NAMALWA (cell line): ENCODE data around the gene PTPRH.
A peak's percentile ranks its signal among the peaks of the same experiment; 100 is the strongest.

Experiments
- DNase-seq: peaks from one replicate; pipeline ENCODE4 v3.0.0-alpha.2; 2015; ENCODE audit warnings: low spot score

The PTPRH gene

GRCh38 chr19:55208880-55209692 lies at the start of gene PTPRH:
TSS of gene PTPRH (minus strand) at chr19:55209501. CDS start at chr19:55209433, 68 bp downstream.
- no peak for DNase-seq

GRCh38 chr19:55258476-55258827 lies 49.2 kb upstream of the PTPRH start:
- DNase-seq: no peak

DNA sequence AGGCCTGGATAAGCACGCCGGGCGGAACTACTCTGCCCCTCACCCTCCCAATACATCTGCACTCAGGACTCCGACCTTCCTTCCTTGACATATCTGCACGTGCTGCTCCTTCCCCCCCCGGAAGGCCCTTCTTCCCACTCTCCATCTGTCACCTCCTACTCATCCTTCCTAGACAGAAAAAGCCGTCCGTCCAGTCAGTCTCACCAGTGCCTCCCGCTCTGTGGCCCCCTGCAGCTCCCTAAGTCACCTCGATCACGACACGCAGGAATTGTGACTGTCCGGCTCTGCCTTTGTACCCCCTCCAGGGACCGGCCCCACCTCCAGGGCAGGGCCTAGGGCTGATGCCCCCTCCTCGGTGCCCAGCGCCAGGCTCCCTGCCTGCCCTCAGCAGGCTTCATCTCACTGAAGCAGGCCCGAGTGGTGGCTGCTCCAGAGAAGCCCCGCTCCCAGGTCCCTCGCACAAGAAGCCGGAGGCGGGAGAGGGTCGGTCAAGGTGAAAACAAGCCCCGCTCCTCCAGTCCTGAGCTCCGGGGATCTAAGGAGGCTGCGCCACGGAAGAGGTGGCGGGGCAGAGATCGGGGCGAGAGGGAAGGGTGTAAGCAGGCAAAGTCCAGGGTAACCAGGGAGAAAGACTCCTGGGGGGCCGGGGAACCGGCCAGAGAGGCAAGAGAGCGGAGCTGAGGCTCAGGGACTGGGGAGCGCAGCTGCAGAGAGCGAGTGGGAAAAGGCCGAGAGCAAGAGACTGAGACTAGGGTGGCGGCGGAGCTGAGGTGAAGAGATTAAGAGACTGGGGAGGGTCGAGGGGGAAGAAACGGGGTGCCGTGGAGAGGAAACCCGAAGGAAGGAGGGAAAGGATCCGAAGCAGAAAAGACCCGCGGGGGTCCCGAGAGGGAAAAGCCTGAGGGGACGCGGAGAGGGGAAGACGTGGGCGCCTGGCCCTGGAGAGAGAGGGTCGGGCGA lies 48.4 kb upstream of the PTPRH start:
- peak; percentile 56 for DNase-seq

DNA sequence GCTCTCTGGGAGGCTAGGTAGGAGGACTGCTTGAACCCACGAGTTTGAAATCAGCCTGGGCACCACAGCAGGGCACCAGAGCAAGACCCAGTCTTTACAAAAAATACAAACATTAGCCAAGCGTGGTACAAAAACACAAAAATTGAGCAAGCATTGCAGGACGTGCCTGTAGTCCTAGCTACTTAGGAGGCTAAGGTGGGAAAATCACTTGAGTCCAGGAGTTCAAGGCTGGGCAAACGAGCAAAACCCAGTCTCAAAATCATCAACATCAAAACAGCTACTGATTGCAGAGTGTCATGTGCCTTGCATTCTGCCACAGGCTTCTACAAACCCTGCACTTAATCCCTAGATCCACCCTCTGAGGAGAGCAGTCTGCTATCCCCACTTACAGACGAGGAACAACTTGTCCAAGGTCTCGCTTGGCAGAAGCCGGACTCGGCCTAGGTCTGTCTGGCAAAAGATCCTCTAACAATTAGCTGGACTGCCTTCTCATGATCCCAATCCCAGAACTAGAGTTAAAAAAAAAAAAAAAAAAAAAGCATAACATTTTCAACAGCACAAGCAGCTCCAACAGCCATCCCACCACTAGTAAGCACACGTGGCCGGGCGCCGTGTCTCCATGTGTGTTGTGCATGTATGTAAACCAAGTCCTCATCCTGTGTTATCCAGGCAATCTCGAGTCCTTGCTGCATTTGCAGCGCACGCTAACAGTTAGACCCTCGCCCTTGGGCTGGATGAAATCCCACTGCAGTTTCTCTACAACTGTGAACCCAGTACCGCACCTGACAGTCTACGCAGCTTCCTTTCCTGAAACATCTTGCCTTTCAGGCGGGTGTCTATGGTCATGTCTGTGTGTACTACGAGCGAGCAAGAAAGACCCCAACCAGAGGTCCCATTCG lies 47.5 kb upstream of the PTPRH start:
- DNase-seq: peak; percentile 67

- DNase-seq: peak; percentile 41
Observed at GRCh38 chr19:55255618-55256423, 46.5 kb upstream of the PTPRH start.

DNA sequence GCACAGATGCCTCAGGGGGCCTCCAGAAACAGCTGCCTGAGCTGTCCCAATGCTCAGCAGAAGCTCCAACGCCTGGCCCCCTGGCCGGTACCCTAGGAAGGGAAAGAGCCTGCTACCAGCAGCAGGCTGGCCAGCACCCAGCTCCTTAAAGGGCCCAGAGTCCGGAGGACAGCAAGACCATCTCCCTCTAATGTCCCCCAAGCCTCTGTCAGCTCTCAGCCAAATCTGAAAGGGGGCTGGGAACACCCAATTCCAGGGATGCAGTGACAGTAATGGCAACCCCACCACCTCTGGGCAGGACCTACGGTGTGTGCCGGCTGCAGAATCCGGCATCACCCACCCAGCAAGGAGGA lies 45.3 kb upstream of the PTPRH start:
- peak; percentile 38 for DNase-seq

DNA sequence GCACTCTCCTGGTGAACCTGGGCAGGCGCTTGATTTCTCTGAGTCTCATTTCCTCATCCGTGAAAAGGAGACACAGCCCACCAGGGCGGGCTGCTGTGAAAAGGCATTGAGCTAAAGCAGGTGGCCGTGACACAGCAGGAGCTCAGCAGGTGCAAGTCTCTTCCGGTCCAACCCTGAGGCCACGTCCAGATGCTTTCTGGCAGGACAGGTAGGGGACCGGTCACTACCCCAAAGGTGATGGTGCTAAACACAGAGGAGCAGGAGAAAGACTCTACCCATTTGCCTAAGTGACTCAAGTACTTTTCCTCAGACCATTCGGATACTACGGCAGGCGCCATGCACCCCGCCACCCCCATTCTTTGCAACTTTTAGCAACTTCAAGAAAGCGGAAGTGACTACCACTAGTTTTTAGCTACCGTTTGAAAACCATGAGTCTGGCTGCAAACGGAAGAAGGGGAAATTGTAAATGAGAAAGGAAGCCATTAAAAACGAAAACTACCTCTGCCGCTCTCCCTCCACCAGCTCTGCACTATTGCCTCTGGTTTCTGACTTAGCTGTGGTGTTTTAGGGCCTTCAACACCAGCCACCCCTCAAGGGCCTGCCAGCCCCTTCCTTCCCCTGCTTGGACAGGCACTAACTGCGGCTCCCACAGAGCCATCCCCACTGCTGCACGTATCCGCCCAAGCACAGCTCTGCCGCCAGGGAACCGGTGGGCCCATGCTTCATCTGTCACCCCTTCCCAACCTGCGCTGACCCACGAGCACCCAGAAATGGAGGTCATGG lies 44.7 kb upstream of the PTPRH start:
- DNase-seq: peak; percentile 96

- no peak for DNase-seq
Observed at GRCh38 chr19:55252760-55253663, 43.7 kb upstream of the PTPRH start.

- no peak for DNase-seq
Observed at GRCh38 chr19:55251341-55252081, 42.2 kb upstream of the PTPRH start.

GRCh38 chr19:55250262-55251036 lies 41.1 kb upstream of the PTPRH start:
- no peak for DNase-seq

GRCh38 chr19:55249841-55250240 lies 40.5 kb upstream of the PTPRH start:
- no peak for DNase-seq

DNA sequence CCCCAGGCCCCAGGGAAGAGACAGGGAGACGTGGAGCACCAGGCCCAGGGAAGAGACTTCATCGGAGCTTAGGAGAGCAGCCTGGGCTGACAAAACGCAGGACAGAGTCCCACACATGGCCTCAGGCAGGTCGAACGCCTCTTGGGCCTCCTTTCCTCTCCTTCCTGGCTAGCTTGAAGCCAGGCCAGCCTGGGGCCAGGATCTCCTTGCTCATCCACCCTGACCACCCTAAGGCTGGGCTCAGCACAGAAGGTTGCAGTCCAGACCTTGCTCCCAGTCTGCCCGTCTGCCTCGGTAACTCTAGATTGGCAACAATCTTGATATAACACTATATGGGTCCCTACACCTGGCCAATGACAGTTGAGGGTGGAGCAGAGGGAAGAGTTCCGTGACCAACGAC lies 39.4 kb upstream of the PTPRH start:
- no peak for DNase-seq

DNA sequence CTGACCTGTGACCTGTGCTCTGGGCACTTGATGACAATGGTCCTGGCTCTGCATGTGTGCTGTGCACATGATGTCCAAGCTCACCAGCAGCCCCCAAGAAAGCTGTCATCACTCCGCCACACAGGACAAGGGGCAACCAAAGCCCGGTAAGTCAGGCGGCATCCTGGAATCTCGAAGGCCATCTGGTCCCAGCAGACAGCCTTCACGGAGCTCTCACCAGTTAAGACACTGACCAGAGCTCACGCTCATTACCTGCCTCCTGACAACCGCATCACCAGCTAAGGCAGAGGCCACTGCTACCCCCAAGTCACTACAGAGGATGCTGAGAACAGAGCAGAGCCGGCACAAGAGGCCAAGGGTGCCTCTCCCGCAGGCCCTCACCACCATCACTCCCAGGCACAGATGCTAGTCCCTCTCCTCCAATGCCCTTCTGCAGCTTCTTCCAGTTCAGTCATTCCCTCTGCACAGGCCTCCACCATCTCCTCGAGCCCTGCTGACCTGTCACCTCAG lies 38.9 kb upstream of the PTPRH start:
- DNase-seq: no peak

- DNase-seq: no peak
Observed at GRCh38 chr19:55247621-55248099, 38.4 kb upstream of the PTPRH start.

DNA sequence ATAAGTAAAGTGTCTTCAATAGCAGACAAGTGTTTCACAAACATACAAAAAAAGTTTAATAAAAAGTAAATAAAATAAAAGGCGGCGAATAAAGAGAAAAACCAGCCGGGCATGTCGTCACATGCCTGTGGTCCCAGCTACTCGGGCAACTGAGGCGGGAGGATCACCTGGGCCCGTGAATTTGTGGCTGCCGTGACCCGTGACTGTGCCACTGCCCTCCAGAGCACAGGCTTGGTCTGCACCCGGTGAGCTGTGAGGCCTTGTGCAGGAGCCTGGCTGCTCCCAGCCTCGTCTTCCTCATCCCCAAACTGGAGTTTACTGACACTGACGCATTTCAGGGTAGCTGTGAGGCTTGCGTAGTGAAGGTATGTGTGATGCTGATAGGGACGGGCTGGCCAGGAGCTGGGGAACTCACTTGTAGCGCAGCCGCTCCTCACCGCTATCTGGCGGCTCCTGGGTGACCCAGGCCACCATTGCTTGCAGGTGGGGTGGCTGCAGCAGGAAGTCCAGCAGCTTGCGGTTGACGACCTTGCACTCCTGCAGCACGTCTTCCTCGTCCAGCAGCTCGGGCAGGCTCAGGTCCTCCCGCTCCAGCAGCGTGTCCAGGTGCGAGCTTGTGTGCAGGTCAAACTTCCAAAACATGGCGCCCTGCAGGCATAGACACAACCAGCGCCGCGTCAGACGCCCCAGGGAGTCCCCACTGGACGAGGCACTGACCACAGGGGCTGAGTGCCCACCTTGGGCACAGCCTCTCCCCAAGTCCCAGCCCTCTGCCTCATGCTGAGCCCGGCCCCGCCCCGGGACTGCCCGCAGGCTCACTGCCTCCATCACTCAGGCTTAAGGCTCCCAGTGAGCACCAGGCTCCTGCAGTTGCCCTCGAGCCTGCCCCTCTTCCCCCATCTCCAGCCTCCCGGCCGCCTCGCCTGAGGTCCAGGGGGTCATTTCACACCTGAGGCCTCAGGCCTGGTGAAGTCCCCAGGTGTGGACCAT lies 37.5 kb upstream of the PTPRH start:
- no peak for DNase-seq

DNA sequence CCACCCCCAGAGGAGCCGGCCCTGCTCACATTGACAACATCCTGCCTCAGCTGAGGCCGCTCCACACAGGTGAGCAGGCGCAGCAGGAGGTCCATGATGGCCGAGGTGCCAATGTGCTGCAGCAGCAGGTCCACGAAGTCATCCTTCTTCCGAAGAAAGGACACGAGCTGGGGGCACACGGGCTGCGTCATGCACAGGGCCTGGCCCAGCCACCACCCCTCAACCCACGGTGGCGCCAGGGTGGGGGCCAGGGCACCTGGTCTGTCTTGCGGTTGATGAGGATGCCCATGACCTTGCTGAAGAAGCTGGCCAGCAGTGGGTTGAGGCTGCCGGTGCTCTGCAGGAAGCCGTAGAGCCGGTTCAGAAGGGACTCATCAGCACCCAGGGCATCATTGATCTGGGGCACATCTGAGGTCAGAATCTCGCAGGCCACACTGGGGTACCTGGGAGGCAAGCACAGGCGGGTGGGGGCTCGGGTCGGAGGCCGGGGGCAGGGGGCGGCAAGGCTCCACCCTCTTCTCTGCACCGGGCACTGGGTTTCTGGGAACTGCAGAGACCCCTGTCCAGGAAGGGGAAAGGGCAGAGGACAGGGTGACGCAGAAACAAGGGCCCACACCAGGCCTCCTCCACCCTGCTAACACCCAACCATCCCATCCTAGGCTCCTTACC lies 36.1 kb upstream of the PTPRH start:
- no peak for DNase-seq
